ENCODE results near the gene CRIP2.

Gene CRIP2

GRCh38 chr14:105477660-105478397 is 3.2 kb downstream of the CRIP2 start:
- no peak for DNase-seq (ENCODE audit: low read depth)

GRCh38 chr14:105478398-105479251 is 4.0 kb downstream of the CRIP2 start:
- DNase-seq (ENCODE audit: low read depth) = no peak

- no peak for DNase-seq (ENCODE audit: low read depth)
Observed at GRCh38 chr14:105479431-105480158, 5.0 kb downstream of the CRIP2 start.

- no peak for DNase-seq (ENCODE audit: low read depth)
Observed at GRCh38 chr14:105480199-105480746, 5.7 kb downstream of the CRIP2 start.

GRCh38 chr14:105480807-105481801 is 6.5 kb downstream of the CRIP2 start:
- DNase-seq (ENCODE audit: low read depth) = peak; percentile 83

- peak; percentile 91 for DNase-seq (ENCODE audit: low read depth)
Observed at GRCh38 chr14:105481886-105482457, 7.4 kb downstream of the CRIP2 start.

GRCh38 chr14:105482486-105483110 is 8.0 kb downstream of the CRIP2 start:
- no peak for DNase-seq (ENCODE audit: low read depth)

GRCh38 chr14:105483300-105484068 is 8.9 kb downstream of the CRIP2 start:
- no peak for DNase-seq (ENCODE audit: low read depth)

- DNase-seq (ENCODE audit: low read depth) = peak; percentile 55
Observed at GRCh38 chr14:105484069-105484996, 9.7 kb downstream of the CRIP2 start.

- no peak for DNase-seq (ENCODE audit: low read depth)
Observed at GRCh38 chr14:105484997-105485393, 10.4 kb downstream of the CRIP2 start.

- DNase-seq (ENCODE audit: low read depth) = no peak
Observed at GRCh38 chr14:105485739-105486162, 11.1 kb downstream of the CRIP2 start.

- no peak for DNase-seq (ENCODE audit: low read depth)
Observed at GRCh38 chr14:105486163-105486973, 11.7 kb downstream of the CRIP2 start, which contains the start of gene CRIP1. TSS of gene CRIP1 (plus strand) at chr14:105486886. CDS start at chr14:105487260, 374 bp downstream.

- DNase-seq (ENCODE audit: low read depth) = no peak
Observed at GRCh38 chr14:105486974-105487448, 12.4 kb downstream of the CRIP2 start.

GRCh38 chr14:105487449-105487985 is 12.9 kb downstream of the CRIP2 start:
- DNase-seq (ENCODE audit: low read depth) = peak; percentile 65

- DNase-seq (ENCODE audit: low read depth) = no peak
Observed at GRCh38 chr14:105487986-105488777, 13.6 kb downstream of the CRIP2 start.
